Hepatocyte (in vitro differentiated cells): Measurements from ENCODE around the gene SNRNP27. TPM values are rescaled to one million over a fixed set of nuclear protein-coding genes. Genes with fewer than 3 reads are reported as not detected.

Source experiments
- DNase-seq: peaks from one replicate; pipeline ENCODE4 v3.0.0-alpha.2; 2016; ENCODE audit warnings: low spot score
- H2AFZ ChIP-seq: fragments of 200-600 bp; sonication (generic); 2 replicates; pipeline ENCODE4 v1.6.0; 2016; ENCODE audit warnings: antibody characterized with exemption, mild to moderate bottlenecking
- H3K27ac ChIP-seq: fragments of 200-600 bp; sonication (generic); 2 replicates; pipeline ENCODE4 v1.5.1; 2016; ENCODE audit warnings: mild to moderate bottlenecking
- H3K27me3 ChIP-seq: fragments of 200-600 bp; sonication (generic); 2 replicates; pipeline ENCODE4 v1.6.1; 2016
- H3K36me3 ChIP-seq: fragments of 200-600 bp; sonication (generic); replicated peaks from 2 replicates; pipeline ENCODE4 v1.5.1; 2016; ENCODE audit warnings: low read depth; ENCODE audit not compliant: insufficient read depth
- H3K4me1 ChIP-seq: fragments of 200-600 bp; sonication (generic); 2 replicates; pipeline ENCODE4 v1.5.1; 2016; ENCODE audit warnings: mild to moderate bottlenecking, moderate library complexity; ENCODE audit not compliant: insufficient read depth
- H3K4me2 ChIP-seq: fragments of 200-600 bp; sonication (generic); 2 replicates; pipeline ENCODE4 v1.6.0; 2016
- H3K4me3 ChIP-seq: fragments of 200-600 bp; sonication (generic); 2 replicates; pipeline ENCODE4 v1.5.1; 2016; ENCODE audit warnings: mild to moderate bottlenecking
- H3K79me2 ChIP-seq: fragments of 200-600 bp; sonication (generic); 2 replicates; pipeline ENCODE4 v1.6.0; 2017; ENCODE audit warnings: mild to moderate bottlenecking
- H3K9me2 ChIP-seq: fragments of 200-600 bp; sonication (generic); replicated peaks from 2 replicates; pipeline ENCODE4 v1.6.0; 2017; ENCODE audit warnings: mild to moderate bottlenecking; ENCODE audit not compliant: insufficient read depth
- H3K9me3 ChIP-seq: fragments of 200-600 bp; sonication (generic); 2 replicates; pipeline ENCODE4 v1.5.1; 2016; ENCODE audit warnings: low read depth, mild to moderate bottlenecking
- H4K20me1 ChIP-seq: fragments of 200-600 bp; sonication (generic); 2 replicates; pipeline ENCODE4 v1.6.0; 2016; ENCODE audit warnings: mild to moderate bottlenecking; ENCODE audit not compliant: insufficient read depth, poor library complexity, severe bottlenecking
- EZH2 ChIP-seq: fragments of 200-600 bp; sonication (generic); IDR thresholded peaks from 2 replicates; pipeline ENCODE4 v1.6.1; 2016; ENCODE audit warnings: antibody characterized with exemption, mild to moderate bottlenecking, borderline replicate concordance
- EZH2phosphoT487 ChIP-seq: fragments of 200-600 bp; sonication (generic); IDR thresholded peaks from one replicate; pipeline ENCODE4 v1.6.1; 2018; ENCODE audit warnings: antibody characterized with exemption, mild to moderate bottlenecking, low read depth, moderate library complexity; ENCODE audit not compliant: unreplicated experiment, severe bottlenecking
- WGBS: methylation state at CpG from one replicate; pipeline ENCODE4 v1.1.6; 2016; ENCODE audit warnings: low lambda C conversion rate; ENCODE audit errors: missing lambda C conversion rate; 5-methylcytosine and 5-hydroxymethylcytosine counted together
- polyA plus RNA-seq: library from polyadenylated mRNA; unstranded; fragments of >200 nt; fragmentation: Nextera tagmentation; extraction: Ambion mirVana; gene quantifications from 2 replicates; pipeline ENCODE4 v1.2.1, GENCODE V29; 2016
- total RNA-seq: library from RNA; depleted of rRNA; stranded (reverse); fragments of >200 nt; gene quantifications from 2 replicates; pipeline ENCODE4 v1.2.3, GENCODE V29; 2014
- TF ChIP-seq, protein P1 (sequence below): fragments of 200-600 bp; sonication (generic); IDR thresholded peaks from 2 replicates; pipeline ENCODE4 v1.5.1; 2016; ENCODE audit warnings: antibody characterized with exemption, mild to moderate bottlenecking; ENCODE audit not compliant: poor library complexity

Gene SNRNP27
- total and polyA plus RNA-seq, 2 experiments from 2014 or later: 58.4 to 65.5 TPM

DNA sequence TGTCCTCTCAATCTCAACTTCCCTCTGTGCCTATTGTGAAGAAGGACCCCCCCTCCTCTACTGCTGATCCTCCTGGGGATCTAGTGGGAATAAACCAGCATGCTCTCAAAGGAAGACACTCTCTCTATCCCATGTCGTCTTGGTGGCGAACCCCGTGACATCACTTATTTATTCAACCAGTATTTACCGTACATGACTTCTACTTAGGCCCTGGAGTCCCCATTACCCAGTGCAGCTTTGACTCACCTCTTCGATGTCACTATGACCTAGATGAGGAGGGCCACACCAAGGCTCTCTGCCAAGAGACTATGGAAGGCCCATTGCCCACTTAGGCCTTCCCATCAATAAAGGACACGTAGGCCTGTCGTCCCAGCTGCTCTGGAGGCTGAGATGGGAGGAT lies 51.0 kb downstream of the SNRNP27 start:
- no peak overlapping the region for H3K4me3 ChIP-seq
- H3K36me3 ChIP-seq: no peaks in the 10 kb centered on the region
- H3K9me2 ChIP-seq: no peaks in the 10 kb centered on the region
- WGBS: 97% methylated on average over 7 of the region's 7 CpGs
- H3K9me3 ChIP-seq: no peaks in the 10 kb centered on the region
- H4K20me1 ChIP-seq: no peaks in the 10 kb centered on the region
- DNase-seq: no peak
- no peaks in the 10 kb centered on the region for H3K27me3 ChIP-seq
- H3K27ac ChIP-seq: no peak overlapping the region
- no peaks in the 10 kb centered on the region for H3K79me2 ChIP-seq
- no peak overlapping the region for H3K4me2 ChIP-seq
- peaks cover 7% of the 10 kb centered on the region for H3K4me1 ChIP-seq
- H2AFZ ChIP-seq: no peak overlapping the region
- TF ChIP-seq, protein P1, sequence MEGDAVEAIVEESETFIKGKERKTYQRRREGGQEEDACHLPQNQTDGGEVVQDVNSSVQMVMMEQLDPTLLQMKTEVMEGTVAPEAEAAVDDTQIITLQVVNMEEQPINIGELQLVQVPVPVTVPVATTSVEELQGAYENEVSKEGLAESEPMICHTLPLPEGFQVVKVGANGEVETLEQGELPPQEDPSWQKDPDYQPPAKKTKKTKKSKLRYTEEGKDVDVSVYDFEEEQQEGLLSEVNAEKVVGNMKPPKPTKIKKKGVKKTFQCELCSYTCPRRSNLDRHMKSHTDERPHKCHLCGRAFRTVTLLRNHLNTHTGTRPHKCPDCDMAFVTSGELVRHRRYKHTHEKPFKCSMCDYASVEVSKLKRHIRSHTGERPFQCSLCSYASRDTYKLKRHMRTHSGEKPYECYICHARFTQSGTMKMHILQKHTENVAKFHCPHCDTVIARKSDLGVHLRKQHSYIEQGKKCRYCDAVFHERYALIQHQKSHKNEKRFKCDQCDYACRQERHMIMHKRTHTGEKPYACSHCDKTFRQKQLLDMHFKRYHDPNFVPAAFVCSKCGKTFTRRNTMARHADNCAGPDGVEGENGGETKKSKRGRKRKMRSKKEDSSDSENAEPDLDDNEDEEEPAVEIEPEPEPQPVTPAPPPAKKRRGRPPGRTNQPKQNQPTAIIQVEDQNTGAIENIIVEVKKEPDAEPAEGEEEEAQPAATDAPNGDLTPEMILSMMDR: no peak
- TF ChIP-seq EZH2 (no peak), EZH2phosphoT487 (no peak)

DNA sequence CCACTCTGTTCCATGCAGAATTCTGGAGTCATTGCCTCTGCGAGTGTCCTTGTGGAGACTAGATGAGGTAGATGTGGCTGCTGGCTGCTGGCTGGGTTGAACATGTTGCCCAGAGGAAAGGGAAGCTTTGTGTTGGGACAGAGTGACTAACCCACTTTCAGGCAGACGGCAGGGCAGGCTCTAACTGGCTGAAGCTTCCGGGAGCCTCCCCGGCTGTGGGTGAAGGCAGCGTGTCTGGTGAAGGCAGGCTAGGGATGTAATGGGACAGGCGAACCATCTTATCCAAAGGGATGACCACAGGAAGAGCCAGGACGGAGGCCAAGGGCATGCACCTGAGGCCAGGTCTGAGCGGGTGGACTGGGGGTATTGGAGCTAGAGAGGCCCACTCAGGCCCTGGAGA lies 51.7 kb downstream of the SNRNP27 start:
- H3K4me1 ChIP-seq: peaks cover 7% of the 10 kb centered on the region
- H3K36me3 ChIP-seq: no peaks in the 10 kb centered on the region
- H3K4me2 ChIP-seq: no peak overlapping the region
- H3K27me3 ChIP-seq: no peaks in the 10 kb centered on the region
- no peaks in the 10 kb centered on the region for H3K9me3 ChIP-seq
- TF ChIP-seq EZH2: no peak
- TF ChIP-seq EZH2phosphoT487: no peak
- TF ChIP-seq, protein P1: no peak
- H3K9me2 ChIP-seq: no peaks in the 10 kb centered on the region
- no peak overlapping the region for H3K27ac ChIP-seq
- H4K20me1 ChIP-seq: no peaks in the 10 kb centered on the region
- no peak overlapping the region for H3K4me3 ChIP-seq
- no peak for DNase-seq
- H2AFZ ChIP-seq: no peak overlapping the region
- 98% methylated on average over 7 of the region's 8 CpGs for WGBS
- no peaks in the 10 kb centered on the region for H3K79me2 ChIP-seq

DNA sequence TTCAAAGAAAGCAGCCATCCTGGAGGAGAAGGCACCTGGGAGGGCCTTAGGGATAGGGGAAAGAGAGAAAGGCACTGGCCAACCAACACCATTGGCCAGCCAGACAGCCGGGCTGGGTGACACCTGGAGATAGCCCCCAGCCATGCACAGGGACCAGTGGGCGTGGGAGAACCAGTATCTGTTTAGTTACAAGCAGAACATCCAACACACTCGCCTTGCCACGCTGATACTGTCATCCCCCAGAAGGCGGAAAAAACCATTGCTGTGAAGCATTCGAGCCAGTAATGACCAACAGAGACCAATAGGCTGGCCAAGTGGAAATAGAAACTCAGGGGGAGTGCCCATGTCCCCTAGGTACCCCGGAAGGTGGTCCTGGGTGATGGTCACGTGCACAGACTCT lies 52.2 kb downstream of the SNRNP27 start:
- H3K4me3 ChIP-seq: no peak overlapping the region
- H3K27me3 ChIP-seq: no peaks in the 10 kb centered on the region
- H3K79me2 ChIP-seq: no peaks in the 10 kb centered on the region
- DNase-seq: no peak
- no peaks in the 10 kb centered on the region for H4K20me1 ChIP-seq
- WGBS: 81% methylated on average over 8 of the region's 8 CpGs
- TF ChIP-seq, protein P1: no peak
- no peak for TF ChIP-seq EZH2
- TF ChIP-seq EZH2phosphoT487: no peak
- H3K9me3 ChIP-seq: no peaks in the 10 kb centered on the region
- peak overlapping the region; percentile 19 for H3K4me2 ChIP-seq
- no peaks in the 10 kb centered on the region for H3K9me2 ChIP-seq
- peaks cover 7% of the 10 kb centered on the region for H3K4me1 ChIP-seq
- peak overlapping the region; percentile 1 for H3K27ac ChIP-seq
- no peak overlapping the region for H2AFZ ChIP-seq
- no peaks in the 10 kb centered on the region for H3K36me3 ChIP-seq
